GM13977 (cell line): Measurements from ENCODE around the gene GSTO1.

ENCODE experiments used
- DNase-seq: peaks from one replicate; pipeline ENCODE4 v3.0.0; 2012; ENCODE audit warnings: low spot score
- CTCF ChIP-seq: IDR thresholded peaks from 2 replicates; pipeline ENCODE4 v1.5.1; 2012; ENCODE audit warnings: mild to moderate bottlenecking, control low read depth; ENCODE audit not compliant: insufficient read depth; ENCODE audit errors: extremely low read depth, missing control alignments
- in situ Hi-C: fragments of 300-500 bp; cut with MboI; formaldehyde crosslinking; loops from one replicate; pipeline ENCODE4 v1.12.0; 2022; ENCODE audit warnings: low sequenced_read_pairs, low pct_unique_long_range_greater_than_20kb, mixed read lengths, inconsistent platforms; ENCODE audit not compliant: unreplicated experiment

Gene GSTO1

GRCh38 chr10:104296687-104297436 is 42.2 kb downstream of the GSTO1 start:
- in situ Hi-C loops = loop anchor here (10.0 kb wide), 1 partner anchor 48 kb away; no protein-coding TSS in a partner anchor
- no peak for DNase-seq
- TF ChIP-seq CTCF = no peak

DNA sequence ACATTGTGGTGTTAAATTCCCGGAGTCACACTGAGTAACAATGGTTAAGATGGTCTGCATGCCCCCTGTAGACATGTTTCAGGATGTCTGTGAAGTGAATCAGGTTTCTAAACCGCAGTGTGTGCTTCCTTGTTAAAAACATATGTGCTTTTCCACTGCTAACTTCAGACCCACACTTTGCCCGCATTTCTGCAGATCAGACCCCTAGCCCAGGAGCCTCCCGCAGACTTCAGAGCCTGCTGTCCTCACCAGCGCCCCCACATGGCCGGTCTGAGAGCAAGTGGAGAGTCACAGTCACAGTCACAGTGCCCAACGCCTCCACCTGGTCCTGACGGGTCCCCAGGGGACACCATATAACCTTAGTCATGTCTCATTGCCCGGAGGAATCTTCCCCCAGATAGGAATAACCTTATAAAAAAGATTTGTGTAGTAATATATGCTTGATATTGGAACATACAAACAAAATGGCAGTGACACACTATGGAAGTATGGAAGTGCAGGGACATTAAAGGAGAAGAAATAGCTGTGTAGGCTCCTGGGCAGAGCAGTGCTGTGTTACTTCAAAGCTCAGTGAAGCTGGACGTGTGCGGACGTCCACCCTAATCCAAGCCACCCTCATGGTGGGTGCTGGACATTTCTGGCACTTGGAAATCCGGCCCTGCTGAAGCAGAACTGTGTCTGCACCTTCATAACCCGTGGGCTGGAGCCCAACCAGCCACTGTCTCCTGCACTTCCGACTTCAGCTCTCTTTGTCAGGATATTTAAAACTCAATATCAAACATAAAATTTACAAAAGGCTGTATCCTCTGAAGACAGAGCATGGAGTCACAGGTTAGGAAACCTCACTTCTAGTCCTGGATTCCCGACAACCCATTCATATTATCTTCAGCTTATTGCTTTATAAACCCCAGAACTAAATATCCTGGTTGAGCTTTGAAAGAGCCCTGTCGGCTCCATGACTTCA is 43.3 kb downstream of the GSTO1 start:
- peak; percentile 37 for TF ChIP-seq CTCF
- in situ Hi-C loops = loop anchor here (10.0 kb wide), 1 partner anchor 47 kb away; no protein-coding TSS in a partner anchor
- no peak for DNase-seq

DNA sequence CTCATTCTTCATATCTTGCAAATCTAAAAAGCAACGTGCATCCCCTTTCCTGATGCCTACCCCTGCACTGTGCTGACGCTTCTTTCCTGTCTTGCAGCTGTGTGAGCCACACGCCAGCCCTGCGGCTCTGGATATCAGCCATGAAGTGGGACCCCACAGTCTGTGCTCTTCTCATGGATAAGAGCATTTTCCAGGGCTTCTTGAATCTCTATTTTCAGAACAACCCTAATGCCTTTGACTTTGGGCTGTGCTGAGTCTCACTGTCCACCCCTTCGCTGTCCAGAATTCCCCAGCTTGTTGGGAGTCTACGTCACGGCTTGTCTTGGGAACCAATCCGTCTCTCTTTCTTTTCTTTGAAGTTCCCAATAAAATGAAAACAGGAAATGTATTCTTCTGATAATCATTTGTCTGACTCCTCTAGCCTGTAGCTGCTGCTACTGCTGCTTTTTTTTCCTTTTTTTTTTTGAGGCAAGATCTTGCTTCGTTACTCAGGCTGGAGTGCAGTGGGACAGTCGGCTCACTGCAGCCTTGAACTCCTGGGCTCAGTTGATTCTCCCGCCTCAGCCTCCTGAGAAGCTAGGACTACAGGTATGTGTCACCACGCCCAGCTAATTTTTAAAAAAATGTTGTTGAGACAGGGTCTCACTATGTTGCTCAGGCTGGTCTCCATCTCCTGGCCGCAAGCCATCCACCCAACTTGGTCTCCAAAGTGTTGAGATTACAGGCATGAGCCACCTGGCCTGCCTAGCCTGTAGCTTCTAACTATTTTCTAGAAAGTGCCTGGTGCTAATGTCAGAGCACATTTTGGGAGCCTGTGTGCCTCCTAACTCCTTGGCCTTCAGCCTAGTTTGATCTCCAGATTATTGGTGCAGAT is 44.6 kb downstream of the GSTO1 start:
- no peak for DNase-seq
- TF ChIP-seq CTCF = no peak
- in situ Hi-C loops = loop anchor here (10.0 kb wide), 1 partner anchor 46 kb away; no protein-coding TSS in a partner anchor

GRCh38 chr10:104300002-104300735 is 45.5 kb downstream of the GSTO1 start:
- in situ Hi-C loops = no loop called here
- TF ChIP-seq CTCF = no peak
- DNase-seq = no peak

- in situ Hi-C loops = no loop called here
- no peak for TF ChIP-seq CTCF
- no peak for DNase-seq
These were observed 46.1 kb downstream of the GSTO1 start for GRCh38 chr10:104300736-104301292.
